ENCODE data around the gene GNAZ.

The GNAZ gene

DNA sequence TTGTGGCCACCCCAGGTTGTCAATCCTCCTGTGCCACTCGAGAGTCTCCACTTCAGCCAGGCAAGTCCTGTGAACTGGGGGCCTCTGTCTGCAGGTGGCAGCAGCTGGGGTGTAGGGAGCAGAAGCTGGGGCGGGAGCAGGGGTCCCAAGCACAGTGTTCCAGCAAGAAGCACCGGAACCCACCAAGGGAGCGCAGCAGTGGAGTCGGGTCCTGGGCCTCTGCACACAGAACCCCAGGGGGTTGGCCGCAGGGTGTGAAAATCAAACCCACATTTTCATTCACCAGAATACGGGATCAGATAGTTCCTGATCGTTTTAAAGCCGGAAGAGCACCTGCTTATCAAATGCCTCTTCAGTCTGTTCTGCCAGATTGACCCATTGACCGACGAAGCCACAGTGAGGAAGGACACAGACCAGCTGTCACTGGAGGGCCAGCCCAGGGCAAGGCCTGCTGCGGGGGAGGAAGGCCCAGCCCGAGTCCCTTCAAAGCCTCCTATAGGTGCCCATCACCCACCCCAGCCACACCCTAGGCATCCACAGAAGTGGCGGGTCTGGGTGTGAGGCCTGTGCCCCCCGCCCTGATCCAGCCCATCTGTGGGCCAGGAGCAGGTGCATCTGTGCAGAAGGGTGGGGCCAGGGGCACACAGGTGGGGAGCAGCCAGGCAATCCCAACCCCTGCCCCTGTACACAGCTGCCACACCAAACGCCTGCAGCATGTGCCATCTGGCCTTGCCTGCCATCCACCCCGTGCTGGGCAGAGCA is 37.3 kb downstream of the GNAZ start:
- H3K27ac ChIP-seq: no peak overlapping the region
- no peak for TF ChIP-seq ZFX (IDR thresholded peaks at IDR 0.05; ENCODE audit: borderline replicate concordance)
- TF ChIP-seq, protein P1, sequence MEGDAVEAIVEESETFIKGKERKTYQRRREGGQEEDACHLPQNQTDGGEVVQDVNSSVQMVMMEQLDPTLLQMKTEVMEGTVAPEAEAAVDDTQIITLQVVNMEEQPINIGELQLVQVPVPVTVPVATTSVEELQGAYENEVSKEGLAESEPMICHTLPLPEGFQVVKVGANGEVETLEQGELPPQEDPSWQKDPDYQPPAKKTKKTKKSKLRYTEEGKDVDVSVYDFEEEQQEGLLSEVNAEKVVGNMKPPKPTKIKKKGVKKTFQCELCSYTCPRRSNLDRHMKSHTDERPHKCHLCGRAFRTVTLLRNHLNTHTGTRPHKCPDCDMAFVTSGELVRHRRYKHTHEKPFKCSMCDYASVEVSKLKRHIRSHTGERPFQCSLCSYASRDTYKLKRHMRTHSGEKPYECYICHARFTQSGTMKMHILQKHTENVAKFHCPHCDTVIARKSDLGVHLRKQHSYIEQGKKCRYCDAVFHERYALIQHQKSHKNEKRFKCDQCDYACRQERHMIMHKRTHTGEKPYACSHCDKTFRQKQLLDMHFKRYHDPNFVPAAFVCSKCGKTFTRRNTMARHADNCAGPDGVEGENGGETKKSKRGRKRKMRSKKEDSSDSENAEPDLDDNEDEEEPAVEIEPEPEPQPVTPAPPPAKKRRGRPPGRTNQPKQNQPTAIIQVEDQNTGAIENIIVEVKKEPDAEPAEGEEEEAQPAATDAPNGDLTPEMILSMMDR (IDR thresholded peaks at IDR 0.05): no peak

DNA sequence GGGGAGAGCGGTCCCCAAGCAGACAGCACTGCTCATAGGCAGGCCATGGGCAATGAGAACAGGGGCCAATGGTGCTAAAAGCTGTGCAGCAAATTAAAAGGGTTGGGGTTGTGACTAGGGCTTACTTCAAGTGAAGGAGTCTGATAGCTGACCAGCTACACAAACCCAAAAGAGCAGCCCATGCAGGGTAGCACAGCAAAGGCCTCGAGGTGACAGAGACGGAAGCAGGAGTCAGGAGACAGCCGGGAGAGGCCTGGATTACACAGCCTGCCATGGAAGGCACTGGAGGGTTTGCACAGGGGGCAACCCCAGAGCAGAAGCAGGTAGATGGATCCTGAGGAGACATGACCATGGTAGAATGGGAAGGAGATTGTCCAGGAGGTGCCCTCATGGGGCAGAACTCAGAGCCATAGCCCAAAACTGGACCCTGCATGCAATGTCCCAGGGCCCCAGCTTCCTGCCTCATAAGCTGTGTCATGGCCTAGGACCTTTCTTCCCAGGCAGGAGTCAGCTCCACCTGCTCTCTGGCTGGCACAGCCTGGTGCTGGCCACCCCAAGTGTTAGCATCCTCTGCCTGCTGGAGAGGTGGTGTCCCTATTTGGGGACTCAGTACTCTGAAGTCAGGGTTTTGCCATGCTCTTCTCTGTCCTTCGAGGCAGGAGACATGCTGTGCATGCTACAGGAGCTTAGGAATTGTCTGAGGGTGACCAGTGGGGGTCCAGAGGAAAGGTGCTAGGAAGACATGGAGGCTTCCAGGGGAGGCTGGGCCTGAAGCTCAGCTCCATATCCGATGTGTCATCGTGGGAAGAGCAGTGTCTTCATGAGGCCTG is 38.1 kb downstream of the GNAZ start:
- TF ChIP-seq ZFX (IDR thresholded peaks at IDR 0.05; ENCODE audit: borderline replicate concordance): no peak
- TF ChIP-seq, protein P1 (IDR thresholded peaks at IDR 0.05): no peak
- no peak overlapping the region for H3K27ac ChIP-seq

GRCh38 chr22:23109079-23109347 is 38.7 kb downstream of the GNAZ start:
- no peak overlapping the region for H3K27ac ChIP-seq
- TF ChIP-seq, protein P1 (IDR thresholded peaks at IDR 0.05): no peak
- no peak for TF ChIP-seq ZFX (IDR thresholded peaks at IDR 0.05; ENCODE audit: borderline replicate concordance)

GRCh38 chr22:23109441-23109978 is 39.2 kb downstream of the GNAZ start:
- no peak overlapping the region for H3K27ac ChIP-seq
- TF ChIP-seq, protein P1 (IDR thresholded peaks at IDR 0.05): no peak
- no peak for TF ChIP-seq ZFX (IDR thresholded peaks at IDR 0.05; ENCODE audit: borderline replicate concordance)

DNA sequence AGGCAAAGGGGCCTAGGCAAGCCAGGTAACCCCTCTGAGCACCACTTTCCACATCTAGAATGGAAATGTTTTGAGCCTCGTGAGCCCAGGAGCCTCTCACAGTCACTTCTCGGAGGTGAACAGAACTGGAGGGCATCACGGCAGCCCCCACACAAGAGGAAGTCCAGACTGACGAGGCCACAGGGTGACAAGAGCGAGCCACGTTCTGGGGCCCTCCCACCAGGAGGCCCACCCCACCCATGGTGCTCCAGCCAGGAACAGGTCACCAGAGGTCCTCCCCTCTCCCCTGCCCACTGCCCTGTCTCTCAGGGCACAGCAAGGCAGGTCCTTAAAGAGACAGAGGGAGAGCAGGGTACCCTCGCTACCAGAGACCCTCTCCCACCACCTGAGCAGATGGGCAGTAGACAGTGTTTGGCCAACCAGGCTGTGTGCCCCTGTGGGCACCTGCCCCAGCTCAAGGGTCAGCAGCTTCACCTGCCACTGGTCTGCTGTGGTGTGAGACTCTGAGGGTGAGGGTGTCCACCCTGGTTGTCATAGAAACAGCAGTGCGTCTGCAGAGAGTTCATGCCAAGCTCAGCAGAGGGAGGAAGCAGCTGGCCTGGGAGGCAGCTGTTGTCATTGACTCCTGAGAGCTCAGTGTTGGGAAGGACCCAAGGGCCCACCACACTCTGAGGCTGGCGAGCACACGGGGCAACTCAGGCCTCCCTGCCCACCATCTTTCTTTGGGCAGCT is 40.0 kb downstream of the GNAZ start:
- no peak overlapping the region for H3K27ac ChIP-seq
- no peak for TF ChIP-seq ZFX (IDR thresholded peaks at IDR 0.05; ENCODE audit: borderline replicate concordance)
- TF ChIP-seq, protein P1 (IDR thresholded peaks at IDR 0.05): no peak

- H3K27ac ChIP-seq: no peak overlapping the region
- no peak for TF ChIP-seq ZFX (IDR thresholded peaks at IDR 0.05; ENCODE audit: borderline replicate concordance)
- TF ChIP-seq, protein P1 (IDR thresholded peaks at IDR 0.05): no peak
Observed at GRCh38 chr22:23110922-23111527, 40.7 kb downstream of the GNAZ start.
